ENCODE results near the gene DNAH8. TPM values are rescaled to one million over a fixed set of nuclear protein-coding genes. Genes with fewer than 3 reads are reported as not detected.

DNAH8 gene
- total RNA-seq, 1 donor from 2014 or later = not detected

- Histone ChIP-seq H3K27ac (ENCODE audit: low read depth, low read length) (no peak overlapping the region), H3K4me2 (ENCODE audit: low read length) (no peak overlapping the region), H4K20me1 (ENCODE audit: insufficient read depth, low read length) (peaks cover under 1% of the 10 kb centered on the region), H3K79me2 (ENCODE audit: insufficient read depth, low read length) (peaks cover 18% of the 10 kb centered on the region), H3K4me1 (ENCODE audit: insufficient read depth, low read length) (peaks cover 5% of the 10 kb centered on the region), H3K4me3 (ENCODE audit: insufficient read depth, low read depth, low read length) (no peak overlapping the region), H3K9ac (ENCODE audit: low read length) (no peak overlapping the region), H3K36me3 (ENCODE audit: insufficient read depth, low read length) (no peaks in the 10 kb centered on the region), H3K27me3 (ENCODE audit: insufficient read depth, low read length) (no peaks in the 10 kb centered on the region), H3K9me3 (ENCODE audit: insufficient read depth, low read depth, low read length) (peaks cover 3% of the 10 kb centered on the region), H2AFZ (ENCODE audit: low read depth, low read length) (no peak overlapping the region)
- H3K27ac Mint-ChIP-seq (ENCODE audit: unreplicated experiment) = no peak overlapping the region
- no peaks in the 10 kb centered on the region for H3K4me1 Mint-ChIP-seq (ENCODE audit: low read depth, unreplicated experiment)
- H3K36me3 Mint-ChIP-seq (ENCODE audit: low read depth, unreplicated experiment) = no peaks in the 10 kb centered on the region
- H3K4me3 Mint-ChIP-seq (ENCODE audit: unreplicated experiment) = no peak overlapping the region
- TF ChIP-seq CTCF (IDR thresholded peaks at IDR 0.05; ENCODE audit: insufficient read depth, low read depth, low read length) = no peak
- TF ChIP-seq EZH2 (IDR thresholded peaks at IDR 0.05; ENCODE audit: insufficient read depth, low read length) = no peak
- H3K27me3 Mint-ChIP-seq (ENCODE audit: low read depth, unreplicated experiment) = peaks cover 4% of the 10 kb centered on the region
- no peak for FAIRE-seq
- DNase-seq (ENCODE audit: low read depth) = no peak
- peaks cover 11% of the 10 kb centered on the region for H3K9me3 Mint-ChIP-seq (ENCODE audit: unreplicated experiment)
Observed at GRCh38 chr6:38705924-38706323, 9.2 kb upstream of the DNAH8 start.

- peaks cover under 1% of the 10 kb centered on the region for H3K4me1 Mint-ChIP-seq (ENCODE audit: low read depth, unreplicated experiment)
- no peak overlapping the region for H3K27ac Mint-ChIP-seq (ENCODE audit: unreplicated experiment)
- FAIRE-seq (no peak), DNase-seq (ENCODE audit: low read depth) (no peak)
- Histone ChIP-seq H3K9me3 (ENCODE audit: insufficient read depth, low read depth, low read length) (peaks cover 3% of the 10 kb centered on the region), H3K4me2 (ENCODE audit: low read length) (no peak overlapping the region), H3K27ac (ENCODE audit: low read depth, low read length) (no peak overlapping the region), H4K20me1 (ENCODE audit: insufficient read depth, low read length) (no peaks in the 10 kb centered on the region), H3K27me3 (ENCODE audit: insufficient read depth, low read length) (no peaks in the 10 kb centered on the region), H2AFZ (ENCODE audit: low read depth, low read length) (no peak overlapping the region), H3K79me2 (ENCODE audit: insufficient read depth, low read length) (no peaks in the 10 kb centered on the region), H3K36me3 (ENCODE audit: insufficient read depth, low read length) (no peaks in the 10 kb centered on the region), H3K9ac (ENCODE audit: low read length) (no peak overlapping the region), H3K4me3 (ENCODE audit: insufficient read depth, low read depth, low read length) (no peak overlapping the region), H3K4me1 (ENCODE audit: insufficient read depth, low read length) (no peaks in the 10 kb centered on the region)
- no peak for TF ChIP-seq CTCF (IDR thresholded peaks at IDR 0.05; ENCODE audit: insufficient read depth, low read depth, low read length)
- no peak for TF ChIP-seq EZH2 (IDR thresholded peaks at IDR 0.05; ENCODE audit: insufficient read depth, low read length)
- H3K36me3 Mint-ChIP-seq (ENCODE audit: low read depth, unreplicated experiment) = no peaks in the 10 kb centered on the region
- H3K27me3 Mint-ChIP-seq (ENCODE audit: low read depth, unreplicated experiment) = peaks cover 4% of the 10 kb centered on the region
- H3K9me3 Mint-ChIP-seq (ENCODE audit: unreplicated experiment) = peaks cover 14% of the 10 kb centered on the region
- no peak overlapping the region for H3K4me3 Mint-ChIP-seq (ENCODE audit: unreplicated experiment)
Observed at GRCh38 chr6:38708496-38708895, 6.6 kb upstream of the DNAH8 start.

GRCh38 chr6:38713812-38714211, 1.3 kb upstream of the DNAH8 start:
- DNase-seq (ENCODE audit: low read depth) (no peak), FAIRE-seq (no peak)
- peaks cover 18% of the 10 kb centered on the region for H3K27me3 Mint-ChIP-seq (ENCODE audit: low read depth, unreplicated experiment)
- no peak overlapping the region for H3K27ac Mint-ChIP-seq (ENCODE audit: unreplicated experiment)
- Histone ChIP-seq H3K36me3 (ENCODE audit: insufficient read depth, low read length) (no peaks in the 10 kb centered on the region), H3K9ac (ENCODE audit: low read length) (no peak overlapping the region), H3K79me2 (ENCODE audit: insufficient read depth, low read length) (no peaks in the 10 kb centered on the region), H4K20me1 (ENCODE audit: insufficient read depth, low read length) (no peaks in the 10 kb centered on the region), H3K4me1 (ENCODE audit: insufficient read depth, low read length) (peaks cover 10% of the 10 kb centered on the region), H3K27ac (ENCODE audit: low read depth, low read length) (no peak overlapping the region), H3K4me2 (ENCODE audit: low read length) (no peak overlapping the region), H2AFZ (ENCODE audit: low read depth, low read length) (no peak overlapping the region), H3K4me3 (ENCODE audit: insufficient read depth, low read depth, low read length) (no peak overlapping the region), H3K27me3 (ENCODE audit: insufficient read depth, low read length) (peaks cover 11% of the 10 kb centered on the region), H3K9me3 (ENCODE audit: insufficient read depth, low read depth, low read length) (peaks cover 3% of the 10 kb centered on the region)
- peaks cover 12% of the 10 kb centered on the region for H3K9me3 Mint-ChIP-seq (ENCODE audit: unreplicated experiment)
- no peaks in the 10 kb centered on the region for H3K36me3 Mint-ChIP-seq (ENCODE audit: low read depth, unreplicated experiment)
- no peak for TF ChIP-seq CTCF (IDR thresholded peaks at IDR 0.05; ENCODE audit: insufficient read depth, low read depth, low read length)
- no peak for TF ChIP-seq EZH2 (IDR thresholded peaks at IDR 0.05; ENCODE audit: insufficient read depth, low read length)
- H3K4me1 Mint-ChIP-seq (ENCODE audit: low read depth, unreplicated experiment) = peaks cover 12% of the 10 kb centered on the region
- no peak overlapping the region for H3K4me3 Mint-ChIP-seq (ENCODE audit: unreplicated experiment)
